ENCODE results near the gene RDX. TPM values are rescaled to one million over a fixed set of nuclear protein-coding genes. Genes with fewer than 3 reads are reported as not detected.

The RDX gene
- total and polyA plus RNA-seq, 2 experiments from 2014 or later: 45.2 to 226 TPM

DNA sequence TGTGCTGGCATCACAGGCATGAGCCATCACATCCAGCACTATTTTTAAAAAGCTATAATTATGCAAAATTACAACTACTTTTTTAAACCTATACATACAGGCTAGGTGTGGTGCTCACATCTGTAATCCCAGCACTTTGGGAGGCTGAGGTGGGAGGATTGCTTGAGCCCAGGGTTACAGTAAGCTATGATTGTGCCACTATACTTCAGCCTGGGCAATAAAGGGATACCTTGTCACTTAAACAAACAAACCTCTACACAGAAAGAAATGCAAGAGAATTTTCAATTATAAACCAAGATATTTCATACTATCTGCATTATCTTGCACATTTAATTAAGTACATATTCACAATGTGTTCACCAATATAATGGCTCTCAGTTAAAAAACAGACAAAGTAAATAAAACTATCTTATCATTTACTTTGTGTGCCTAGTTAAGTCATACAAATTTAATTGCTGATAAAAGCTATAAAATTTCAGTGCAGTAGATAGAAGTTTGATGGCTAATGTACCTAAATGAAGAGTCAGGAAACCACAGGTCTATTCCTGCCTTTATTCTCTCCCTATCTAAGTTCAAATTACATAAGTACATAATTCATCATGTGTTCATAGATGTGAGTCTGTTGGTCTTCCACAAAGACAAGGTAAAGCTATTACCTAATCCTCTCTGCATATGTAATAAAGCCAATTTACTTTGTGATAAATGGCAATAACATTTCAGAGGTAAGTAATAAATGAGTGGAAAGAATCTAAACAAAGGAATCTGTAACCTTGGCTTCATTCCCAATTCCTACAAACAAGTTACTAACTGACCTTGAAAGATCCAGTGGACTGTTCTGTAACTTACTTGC, 9.0 kb upstream of the RDX start:
- H4K20me1 ChIP-seq (replicated peaks; ENCODE audit: insufficient read depth): no peaks in the 10 kb centered on the region
- Mint-ChIP-seq H3K36me3 (ENCODE audit: low read depth) (peaks cover 5% of the 10 kb centered on the region; the same call in 2 of the 3 replicates), H3K27me3 (ENCODE audit: insufficient read depth, low read depth, poor library complexity) (no peaks in the 10 kb centered on the region), H3K27ac (no peak overlapping the region), H3K9me3 (peaks cover 6% of the 10 kb centered on the region; the same call in 2 of the 3 replicates), H3K4me3 (no peak overlapping the region), H3K4me1 (peaks cover 10% of the 10 kb centered on the region)
- no peaks in the 10 kb centered on the region for H3K27me3 ChIP-seq (ENCODE audit: insufficient read depth)
- DNase-seq (ENCODE audit: low spot score) (no peak), ATAC-seq (no peak)
- H3K27ac ChIP-seq (ENCODE audit: low read depth): no peak overlapping the region
- H3K36me3 ChIP-seq (ENCODE audit: insufficient read depth): no peaks in the 10 kb centered on the region
- no peak overlapping the region for H3K4me2 ChIP-seq
- H3K4me3 ChIP-seq: no peak overlapping the region
- H3K79me2 ChIP-seq (replicated peaks; ENCODE audit: insufficient read depth): no peaks in the 10 kb centered on the region
- TF ChIP-seq STAT1 (IDR thresholded peaks at IDR 0.05; ENCODE audit: unreplicated experiment) (no peak), CREB1 (CRISPR knock-in tag; IDR thresholded peaks at IDR 0.05; ENCODE audit: low read depth) (no peak), NANOG (IDR thresholded peaks at IDR 0.05; ENCODE audit: borderline replicate concordance) (no peak), POLR2AphosphoS5 (IDR thresholded peaks at IDR 0.05; ENCODE audit: low read depth) (no peak), JUNB (IDR thresholded peaks at IDR 0.05; ENCODE audit: unreplicated experiment) (no peak), EZH2 (IDR thresholded peaks at IDR 0.05; ENCODE audit: low read depth, unreplicated experiment) (no peak), CTCF (conservative IDR thresholded peaks at IDR 0.05; ENCODE audit: low read depth in 2 of 2) (no peak), ZNF331 (CRISPR knock-in tag; IDR thresholded peaks at IDR 0.05; ENCODE audit: low read depth) (no peak), EZH2phosphoT487 (IDR thresholded peaks at IDR 0.05; ENCODE audit: unreplicated experiment) (no peak), ETS1 (IDR thresholded peaks at IDR 0.05) (no peak), ZNF114 (CRISPR knock-in tag; IDR thresholded peaks at IDR 0.05) (no peak)
- TF ChIP-seq, protein P1, sequence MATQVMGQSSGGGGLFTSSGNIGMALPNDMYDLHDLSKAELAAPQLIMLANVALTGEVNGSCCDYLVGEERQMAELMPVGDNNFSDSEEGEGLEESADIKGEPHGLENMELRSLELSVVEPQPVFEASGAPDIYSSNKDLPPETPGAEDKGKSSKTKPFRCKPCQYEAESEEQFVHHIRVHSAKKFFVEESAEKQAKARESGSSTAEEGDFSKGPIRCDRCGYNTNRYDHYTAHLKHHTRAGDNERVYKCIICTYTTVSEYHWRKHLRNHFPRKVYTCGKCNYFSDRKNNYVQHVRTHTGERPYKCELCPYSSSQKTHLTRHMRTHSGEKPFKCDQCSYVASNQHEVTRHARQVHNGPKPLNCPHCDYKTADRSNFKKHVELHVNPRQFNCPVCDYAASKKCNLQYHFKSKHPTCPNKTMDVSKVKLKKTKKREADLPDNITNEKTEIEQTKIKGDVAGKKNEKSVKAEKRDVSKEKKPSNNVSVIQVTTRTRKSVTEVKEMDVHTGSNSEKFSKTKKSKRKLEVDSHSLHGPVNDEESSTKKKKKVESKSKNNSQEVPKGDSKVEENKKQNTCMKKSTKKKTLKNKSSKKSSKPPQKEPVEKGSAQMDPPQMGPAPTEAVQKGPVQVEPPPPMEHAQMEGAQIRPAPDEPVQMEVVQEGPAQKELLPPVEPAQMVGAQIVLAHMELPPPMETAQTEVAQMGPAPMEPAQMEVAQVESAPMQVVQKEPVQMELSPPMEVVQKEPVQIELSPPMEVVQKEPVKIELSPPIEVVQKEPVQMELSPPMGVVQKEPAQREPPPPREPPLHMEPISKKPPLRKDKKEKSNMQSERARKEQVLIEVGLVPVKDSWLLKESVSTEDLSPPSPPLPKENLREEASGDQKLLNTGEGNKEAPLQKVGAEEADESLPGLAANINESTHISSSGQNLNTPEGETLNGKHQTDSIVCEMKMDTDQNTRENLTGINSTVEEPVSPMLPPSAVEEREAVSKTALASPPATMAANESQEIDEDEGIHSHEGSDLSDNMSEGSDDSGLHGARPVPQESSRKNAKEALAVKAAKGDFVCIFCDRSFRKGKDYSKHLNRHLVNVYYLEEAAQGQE (IDR thresholded peaks at IDR 0.05; ENCODE audit: unreplicated experiment): no peak
- TF ChIP-seq, protein P2, sequence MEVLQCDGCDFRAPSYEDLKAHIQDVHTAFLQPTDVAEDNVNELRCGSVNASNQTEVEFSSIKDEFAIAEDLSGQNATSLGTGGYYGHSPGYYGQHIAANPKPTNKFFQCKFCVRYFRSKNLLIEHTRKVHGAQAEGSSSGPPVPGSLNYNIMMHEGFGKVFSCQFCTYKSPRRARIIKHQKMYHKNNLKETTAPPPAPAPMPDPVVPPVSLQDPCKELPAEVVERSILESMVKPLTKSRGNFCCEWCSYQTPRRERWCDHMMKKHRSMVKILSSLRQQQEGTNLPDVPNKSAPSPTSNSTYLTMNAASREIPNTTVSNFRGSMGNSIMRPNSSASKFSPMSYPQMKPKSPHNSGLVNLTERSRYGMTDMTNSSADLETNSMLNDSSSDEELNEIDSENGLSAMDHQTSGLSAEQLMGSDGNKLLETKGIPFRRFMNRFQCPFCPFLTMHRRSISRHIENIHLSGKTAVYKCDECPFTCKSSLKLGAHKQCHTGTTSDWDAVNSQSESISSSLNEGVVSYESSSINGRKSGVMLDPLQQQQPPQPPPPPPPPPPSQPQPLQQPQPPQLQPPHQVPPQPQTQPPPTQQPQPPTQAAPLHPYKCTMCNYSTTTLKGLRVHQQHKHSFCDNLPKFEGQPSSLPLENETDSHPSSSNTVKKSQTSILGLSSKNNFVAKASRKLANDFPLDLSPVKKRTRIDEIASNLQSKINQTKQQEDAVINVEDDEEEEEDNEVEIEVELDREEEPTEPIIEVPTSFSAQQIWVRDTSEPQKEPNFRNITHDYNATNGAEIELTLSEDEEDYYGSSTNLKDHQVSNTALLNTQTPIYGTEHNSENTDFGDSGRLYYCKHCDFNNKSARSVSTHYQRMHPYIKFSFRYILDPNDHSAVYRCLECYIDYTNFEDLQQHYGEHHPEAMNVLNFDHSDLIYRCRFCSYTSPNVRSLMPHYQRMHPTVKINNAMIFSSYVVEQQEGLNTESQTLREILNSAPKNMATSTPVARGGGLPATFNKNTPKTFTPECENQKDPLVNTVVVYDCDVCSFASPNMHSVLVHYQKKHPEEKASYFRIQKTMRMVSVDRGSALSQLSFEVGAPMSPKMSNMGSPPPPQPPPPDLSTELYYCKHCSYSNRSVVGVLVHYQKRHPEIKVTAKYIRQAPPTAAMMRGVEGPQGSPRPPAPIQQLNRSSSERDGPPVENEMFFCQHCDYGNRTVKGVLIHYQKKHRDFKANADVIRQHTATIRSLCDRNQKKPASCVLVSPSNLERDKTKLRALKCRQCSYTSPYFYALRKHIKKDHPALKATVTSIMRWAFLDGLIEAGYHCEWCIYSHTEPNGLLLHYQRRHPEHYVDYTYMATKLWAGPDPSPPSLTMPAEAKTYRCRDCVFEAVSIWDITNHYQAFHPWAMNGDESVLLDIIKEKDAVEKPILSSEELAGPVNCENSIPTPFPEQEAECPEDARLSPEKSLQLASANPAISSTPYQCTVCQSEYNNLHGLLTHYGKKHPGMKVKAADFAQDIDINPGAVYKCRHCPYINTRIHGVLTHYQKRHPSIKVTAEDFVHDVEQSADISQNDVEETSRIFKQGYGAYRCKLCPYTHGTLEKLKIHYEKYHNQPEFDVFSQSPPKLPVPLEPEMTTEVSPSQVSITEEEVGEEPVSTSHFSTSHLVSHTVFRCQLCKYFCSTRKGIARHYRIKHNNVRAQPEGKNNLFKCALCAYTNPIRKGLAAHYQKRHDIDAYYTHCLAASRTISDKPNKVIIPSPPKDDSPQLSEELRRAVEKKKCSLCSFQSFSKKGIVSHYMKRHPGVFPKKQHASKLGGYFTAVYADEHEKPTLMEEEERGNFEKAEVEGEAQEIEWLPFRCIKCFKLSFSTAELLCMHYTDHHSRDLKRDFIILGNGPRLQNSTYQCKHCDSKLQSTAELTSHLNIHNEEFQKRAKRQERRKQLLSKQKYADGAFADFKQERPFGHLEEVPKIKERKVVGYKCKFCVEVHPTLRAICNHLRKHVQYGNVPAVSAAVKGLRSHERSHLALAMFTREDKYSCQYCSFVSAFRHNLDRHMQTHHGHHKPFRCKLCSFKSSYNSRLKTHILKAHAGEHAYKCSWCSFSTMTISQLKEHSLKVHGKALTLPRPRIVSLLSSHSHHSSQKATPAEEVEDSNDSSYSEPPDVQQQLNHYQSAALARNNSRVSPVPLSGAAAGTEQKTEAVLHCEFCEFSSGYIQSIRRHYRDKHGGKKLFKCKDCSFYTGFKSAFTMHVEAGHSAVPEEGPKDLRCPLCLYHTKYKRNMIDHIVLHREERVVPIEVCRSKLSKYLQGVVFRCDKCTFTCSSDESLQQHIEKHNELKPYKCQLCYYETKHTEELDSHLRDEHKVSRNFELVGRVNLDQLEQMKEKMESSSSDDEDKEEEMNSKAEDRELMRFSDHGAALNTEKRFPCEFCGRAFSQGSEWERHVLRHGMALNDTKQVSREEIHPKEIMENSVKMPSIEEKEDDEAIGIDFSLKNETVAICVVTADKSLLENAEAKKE (CRISPR knock-in tag; IDR thresholded peaks at IDR 0.05): no peak
- H2AFZ ChIP-seq: no peak overlapping the region
- no peaks in the 10 kb centered on the region for H3F3A ChIP-seq (replicated peaks; ENCODE audit: low read depth)
- no peaks in the 10 kb centered on the region for H3K9me2 ChIP-seq (ENCODE audit: insufficient read depth)
- no peaks in the 10 kb centered on the region for H3K4me1 ChIP-seq (ENCODE audit: insufficient read depth)

Data from GM23338 (cell line).